T-helper 1 cell treated with Interleukin-12 subunit alpha and Interleukin-12 subunit beta and Interleukin-4 antibody, amounts not matched to agents 30 ng/mL and 1 ng/mL, for 36 hours (primary cell): ENCODE data around the gene VPS72. TPM values are rescaled to one million over a fixed set of nuclear protein-coding genes. Genes with fewer than 3 reads are reported as not detected.

ENCODE experiments used
- total RNA-seq: library from RNA; stranded (reverse); gene quantifications from 2 replicates; pipeline ENCODE4 v1.2.3, GENCODE V29; 2022

Gene VPS72
- total RNA-seq, 1 donor from 2014 or later: 72.0 TPM

Other genes starting within 250 kb of the VPS72 start
- 175 and 180 TPM in 2 replicates for gene CERS2, start 215.4 kb downstream of the VPS72 start, total RNA-seq
- not detected in 2 replicates for gene ANXA9, start 207.9 kb downstream of the VPS72 start, total RNA-seq
- gene MINDY1, start 183.3 kb downstream of the VPS72 start, total RNA-seq: 27.0 and 27.4 TPM in 2 replicates
- gene PRUNE1, start 181.7 kb downstream of the VPS72 start, total RNA-seq: 17.5 and 17.7 TPM in 2 replicates
- gene BNIPL, start 153.6 kb downstream of the VPS72 start, total RNA-seq: 0.95 and 2.6 TPM in 2 replicates
- gene C1orf56, start 142.4 kb downstream of the VPS72 start, total RNA-seq: 1.0 and 1.2 TPM in 2 replicates
- gene CDC42SE1, start 130.6 kb downstream of the VPS72 start, total RNA-seq: 370 and 379 TPM in 2 replicates
- 3.7 and 3.9 TPM in 2 replicates for gene MLLT11, start 129.8 kb downstream of the VPS72 start, total RNA-seq
- gene GABPB2, start 119.4 kb downstream of the VPS72 start, total RNA-seq: 27.5 and 28.6 TPM in 2 replicates
- gene SEMA6C, start 43.6 kb downstream of the VPS72 start, total RNA-seq: 1.1 and 2.2 TPM in 2 replicates
- 34.5 and 37.2 TPM in 2 replicates for gene TNFAIP8L2, start 33.5 kb downstream of the VPS72 start, total RNA-seq
- gene LYSMD1, start 24.3 kb downstream of the VPS72 start, total RNA-seq: 2.9 and 3.3 TPM in 2 replicates
- gene SCNM1, start 24.1 kb downstream of the VPS72 start, total RNA-seq: 66.5 and 74.8 TPM in 2 replicates
- 2.7 and 4.5 TPM in 2 replicates for gene TMOD4, start 14.2 kb downstream of the VPS72 start, total RNA-seq
- gene PIP5K1A, start 8.4 kb upstream of the VPS72 start, total RNA-seq: 72.1 and 74.9 TPM in 2 replicates
- gene PSMD4, start 64.5 kb upstream of the VPS72 start, total RNA-seq: 200 and 204 TPM in 2 replicates
- 27.0 and 28.6 TPM in 2 replicates for gene ZNF687, start 92.1 kb upstream of the VPS72 start, total RNA-seq
- gene PI4KB, start 137.2 kb upstream of the VPS72 start, total RNA-seq: 81.2 and 85.5 TPM in 2 replicates
- gene RFX5, start 157.1 kb upstream of the VPS72 start, total RNA-seq: 118 and 120 TPM in 2 replicates
- gene SELENBP1, start 182.5 kb upstream of the VPS72 start, total RNA-seq: not detected in 2 replicates
- 393 and 396 TPM in 2 replicates for gene PSMB4, start 209.4 kb upstream of the VPS72 start, total RNA-seq